WTC11 (cell line): Measurements from ENCODE around the gene S1PR5. TPM values are rescaled to one million over a fixed set of nuclear protein-coding genes. Genes with fewer than 3 reads are reported as not detected.
"Not testable (repeated sequence)": the region's sequence is repeated elsewhere in the genome, so short reads cannot be mapped to it uniquely, and the experiment has no call there.

Experiments
- ATAC-seq: fragments of 200-7000 bp; cut with Tn5 transposase; 2 replicates; pipeline ENCODE4 v1.10.0; 2021; ENCODE audit warnings: mild to moderate bottlenecking, moderate library complexity
- CTCF ChIA-PET: fragments of 300-600 bp; sonication (Branson Sonifier 250); formaldehyde crosslinking; loops from one replicate; lab custom pipeline; 2021; ENCODE audit warnings: antibody characterized with exemption; lab: Charles Lee
- POLR2A ChIA-PET: fragments of 350-600 bp; sonication (Branson Sonifier 250); formaldehyde crosslinking; loops from one replicate; lab custom pipeline; 2021; ENCODE audit warnings: antibody characterized with exemption; lab: Charles Lee
- DNase-seq: peaks from one replicate; pipeline ENCODE4 v3.0.0; 2021; ENCODE audit warnings: low spot score
- H3K27ac Mint-ChIP-seq: 2 replicates; pipeline ENCODE4 v1.8.0; 2021; ENCODE audit warnings: mixed read lengths
- H3K27me3 Mint-ChIP-seq: 2 replicates; pipeline ENCODE4 v1.8.0; 2021; ENCODE audit warnings: low read depth, mild to moderate bottlenecking, moderate library complexity, mixed read lengths
- H3K36me3 Mint-ChIP-seq: 2 replicates; pipeline ENCODE4 v1.8.0; 2021; ENCODE audit warnings: mixed read lengths
- H3K4me1 Mint-ChIP-seq: 2 replicates; pipeline ENCODE4 v1.8.0; 2022; ENCODE audit warnings: mixed read lengths
- H3K4me3 Mint-ChIP-seq: 2 replicates; pipeline ENCODE4 v1.8.0; 2021; ENCODE audit warnings: mild to moderate bottlenecking, moderate library complexity, mixed read lengths
- H3K9me3 Mint-ChIP-seq: 2 replicates; pipeline ENCODE4 v1.8.0; 2021; ENCODE audit warnings: mixed read lengths
- CREB1 ChIP-seq: sonication (generic); formaldehyde crosslinking; IDR thresholded peaks from 2 replicates; pipeline ENCODE4 v1.8.0; 2023; ENCODE audit warnings: mild to moderate bottlenecking, missing genetic modification reagents
- JAZF1 ChIP-seq: fragments of 250-450 bp; sonication (Bioruptor Pico); IDR thresholded peaks from 2 replicates; pipeline ENCODE4 v1.9.0; 2021; ENCODE audit warnings: moderate library complexity, mild to moderate bottlenecking, inconsistent platforms
- MAX ChIP-seq: sonication (generic); formaldehyde crosslinking; IDR thresholded peaks from 2 replicates; pipeline ENCODE4 v1.8.0; 2022; ENCODE audit warnings: mild to moderate bottlenecking, missing genetic modification reagents
- MXD4 ChIP-seq: fragments of 250-450 bp; sonication (Bioruptor Pico); IDR thresholded peaks from 2 replicates; pipeline ENCODE4 v1.8.0; 2021; ENCODE audit warnings: mild to moderate bottlenecking, moderate library complexity, borderline replicate concordance
- OVOL2 ChIP-seq: fragments of 250-450 bp; sonication (Bioruptor Pico); IDR thresholded peaks from 2 replicates; pipeline ENCODE4 v1.9.0; 2021; ENCODE audit warnings: mild to moderate bottlenecking, borderline replicate concordance
- PREB ChIP-seq: sonication (generic); formaldehyde crosslinking; IDR thresholded peaks from 2 replicates; pipeline ENCODE4 v1.8.1; 2022; ENCODE audit warnings: mild to moderate bottlenecking, missing genetic modification reagents, moderate library complexity, borderline replicate concordance
- SOX15 ChIP-seq: fragments of 250-450 bp; sonication (Bioruptor Pico); IDR thresholded peaks from 2 replicates; pipeline ENCODE4 v1.9.0; 2021; ENCODE audit warnings: mild to moderate bottlenecking
- ZBTB21 ChIP-seq: sonication (generic); formaldehyde crosslinking; IDR thresholded peaks from 2 replicates; pipeline ENCODE4 v1.8.1; 2023; ENCODE audit warnings: mild to moderate bottlenecking, missing genetic modification reagents, borderline replicate concordance
- ZNF138 ChIP-seq: sonication (generic); formaldehyde crosslinking; conservative IDR thresholded peaks from 2 replicates; pipeline ENCODE4 v1.8.1; 2022; ENCODE audit warnings: mild to moderate bottlenecking, moderate library complexity, missing genetic modification reagents
- ZNF219 ChIP-seq: sonication (generic); formaldehyde crosslinking; IDR thresholded peaks from 2 replicates; pipeline ENCODE4 v1.8.0; 2023; ENCODE audit warnings: missing genetic modification reagents, mild to moderate bottlenecking, borderline replicate concordance
- ZNF512 ChIP-seq: sonication (generic); formaldehyde crosslinking; IDR thresholded peaks from 2 replicates; pipeline ENCODE4 v1.8.1; 2022; ENCODE audit warnings: missing genetic modification reagents, borderline replicate concordance
- total RNA-seq: library from RNA; stranded (reverse); gene quantifications from 3 replicates; pipeline ENCODE4 v1.2.3, GENCODE V29; 2021
- TF ChIP-seq, protein P1 (sequence below): fragments of 250-450 bp; sonication (Bioruptor Pico); IDR thresholded peaks from 2 replicates; pipeline ENCODE4 v1.9.0; 2021; ENCODE audit warnings: mild to moderate bottlenecking
- TF ChIP-seq, protein P2 (sequence below): fragments of 250-450 bp; sonication (Bioruptor Pico); IDR thresholded peaks from 2 replicates; pipeline ENCODE4 v1.9.0; 2021; ENCODE audit warnings: mild to moderate bottlenecking

Gene S1PR5
- total RNA-seq, 1 experiment from 2014 or later, result 5.4 TPM

DNA sequence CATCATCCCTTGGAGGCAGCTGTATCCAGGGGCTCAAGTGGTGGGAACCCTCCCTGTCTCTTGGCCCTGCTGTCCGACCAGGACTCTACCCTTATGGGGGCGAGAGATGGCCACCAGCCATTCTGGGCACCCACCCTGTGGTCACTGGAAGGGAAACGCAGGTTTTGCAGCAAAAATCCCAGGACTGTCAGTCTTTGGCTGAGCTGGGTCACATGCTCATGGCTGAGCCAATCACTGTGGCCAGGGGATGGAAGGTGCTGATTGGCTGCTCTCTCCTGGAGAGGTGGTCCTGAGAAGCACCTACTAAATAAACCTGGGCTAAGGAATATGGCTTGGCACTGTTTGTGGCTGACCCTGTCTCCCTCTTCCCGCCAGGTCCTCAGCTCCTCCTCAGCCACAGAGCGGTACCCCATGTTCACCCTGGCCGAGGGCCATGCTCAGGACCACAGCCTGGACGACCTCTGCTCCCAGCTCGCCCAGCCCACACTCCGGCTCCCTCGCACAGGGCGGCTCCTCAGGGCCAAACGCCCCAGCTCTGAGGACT is 35.3 kb upstream of the S1PR5 start (continued):
- TF ChIP-seq JAZF1 (CRISPR knock-in tag), result no peak
- TF ChIP-seq, protein P1, sequence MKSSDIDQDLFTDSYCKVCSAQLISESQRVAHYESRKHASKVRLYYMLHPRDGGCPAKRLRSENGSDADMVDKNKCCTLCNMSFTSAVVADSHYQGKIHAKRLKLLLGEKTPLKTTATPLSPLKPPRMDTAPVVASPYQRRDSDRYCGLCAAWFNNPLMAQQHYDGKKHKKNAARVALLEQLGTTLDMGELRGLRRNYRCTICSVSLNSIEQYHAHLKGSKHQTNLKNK, result no peak
- TF ChIP-seq, protein P2, sequence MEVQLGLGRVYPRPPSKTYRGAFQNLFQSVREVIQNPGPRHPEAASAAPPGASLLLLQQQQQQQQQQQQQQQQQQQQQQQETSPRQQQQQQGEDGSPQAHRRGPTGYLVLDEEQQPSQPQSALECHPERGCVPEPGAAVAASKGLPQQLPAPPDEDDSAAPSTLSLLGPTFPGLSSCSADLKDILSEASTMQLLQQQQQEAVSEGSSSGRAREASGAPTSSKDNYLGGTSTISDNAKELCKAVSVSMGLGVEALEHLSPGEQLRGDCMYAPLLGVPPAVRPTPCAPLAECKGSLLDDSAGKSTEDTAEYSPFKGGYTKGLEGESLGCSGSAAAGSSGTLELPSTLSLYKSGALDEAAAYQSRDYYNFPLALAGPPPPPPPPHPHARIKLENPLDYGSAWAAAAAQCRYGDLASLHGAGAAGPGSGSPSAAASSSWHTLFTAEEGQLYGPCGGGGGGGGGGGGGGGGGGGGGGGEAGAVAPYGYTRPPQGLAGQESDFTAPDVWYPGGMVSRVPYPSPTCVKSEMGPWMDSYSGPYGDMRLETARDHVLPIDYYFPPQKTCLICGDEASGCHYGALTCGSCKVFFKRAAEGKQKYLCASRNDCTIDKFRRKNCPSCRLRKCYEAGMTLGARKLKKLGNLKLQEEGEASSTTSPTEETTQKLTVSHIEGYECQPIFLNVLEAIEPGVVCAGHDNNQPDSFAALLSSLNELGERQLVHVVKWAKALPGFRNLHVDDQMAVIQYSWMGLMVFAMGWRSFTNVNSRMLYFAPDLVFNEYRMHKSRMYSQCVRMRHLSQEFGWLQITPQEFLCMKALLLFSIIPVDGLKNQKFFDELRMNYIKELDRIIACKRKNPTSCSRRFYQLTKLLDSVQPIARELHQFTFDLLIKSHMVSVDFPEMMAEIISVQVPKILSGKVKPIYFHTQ (CRISPR knock-in tag), result no peak
- no peak for TF ChIP-seq MAX (CRISPR knock-in tag)
- TF ChIP-seq ZNF219, result no peak
- no peak for TF ChIP-seq SOX15 (CRISPR knock-in tag)
- no peak for TF ChIP-seq CREB1 (CRISPR knock-in tag)
- TF ChIP-seq, all 79 proteins: peak for 9

GRCh38 chr19:10551698-10552301 is 34.6 kb upstream of the S1PR5 start:
- no peak for TF ChIP-seq OVOL2 (CRISPR knock-in tag)
- no peak for TF ChIP-seq MAX (CRISPR knock-in tag)
- TF ChIP-seq ZNF512, result no peak
- no peak for TF ChIP-seq PREB (CRISPR knock-in tag)
- TF ChIP-seq, protein P1, result no peak
- TF ChIP-seq ZNF138, result no peak
- no peak for TF ChIP-seq MXD4 (CRISPR knock-in tag)
- TF ChIP-seq ZBTB21, result no peak
- ChIA-PET CTCF (interaction anchor here (0.6 to 3.7 kb wide), 18 partner anchors 10 to 149 kb away, joined by 3 to 27 read pairs (median 5); partner anchors contain the start of genes ATG4D, QTRT1 and S1PR5), POLR2A (interaction anchor here (0.6 to 1.5 kb wide), 3 partner anchors 13 to 93 kb away, joined by 3 to 8 read pairs (median 3); no protein-coding TSS in a partner anchor)
- Mint-ChIP-seq H3K36me3 (peaks cover 56% of the 10 kb centered on the region), H3K9me3 (no peaks in the 10 kb centered on the region), H3K4me1 (no peaks in the 10 kb centered on the region), H3K4me3 (no peak overlapping the region), H3K27me3 (no peaks in the 10 kb centered on the region), H3K27ac (no peak overlapping the region)
- DNase-seq, result peak; percentile 41
- peak; percentile 38 for ATAC-seq

DNA sequence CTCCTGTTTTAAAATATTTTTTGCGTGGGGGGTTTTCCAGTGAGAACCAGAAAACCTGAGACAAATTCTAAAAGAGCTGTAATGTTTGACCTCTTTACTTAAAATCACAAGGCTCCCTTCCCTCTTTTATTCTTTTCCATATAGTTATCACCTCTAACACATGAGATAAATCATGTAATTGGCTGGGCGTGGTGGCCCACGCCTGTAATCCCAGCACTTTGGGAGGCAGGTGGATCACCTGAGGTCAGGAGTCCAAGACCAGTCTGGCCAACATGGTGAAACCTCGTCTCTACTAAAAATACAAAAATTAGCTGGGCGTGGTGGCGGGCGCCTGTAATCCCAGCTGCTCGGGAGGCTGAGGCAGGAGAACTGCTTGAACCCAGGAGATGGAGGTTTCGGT is 33.8 kb upstream of the S1PR5 start:
- ChIA-PET CTCF (interaction anchor here (0.6 to 3.7 kb wide), 14 partner anchors 9 to 149 kb away, joined by 3 to 27 read pairs (median 8); partner anchors contain the start of genes ATG4D and QTRT1), POLR2A (interaction anchor here (1.0 to 1.5 kb wide), 2 partner anchors 14 to 94 kb away, joined by 3 read pairs; no protein-coding TSS in a partner anchor)
- ATAC-seq, H3K27ac Mint-ChIP-seq, H3K9me3 Mint-ChIP-seq, H3K4me1 Mint-ChIP-seq, H3K27me3 Mint-ChIP-seq, DNase-seq, H3K4me3 Mint-ChIP-seq: not testable (repeated sequence)
- peaks cover 53% of the 10 kb centered on the region for H3K36me3 Mint-ChIP-seq
